DND-41 (cell line): ENCODE data around the gene PRKCB.

ENCODE experiments used
- ATAC-seq: fragments of 200-7000 bp; cut with Tn5 transposase; 3 replicates; pipeline ENCODE4 v1.9.1; 2021; ENCODE audit warnings: low read depth; ENCODE audit not compliant: insufficient read depth
- DNase-seq: peaks from one replicate; pipeline ENCODE4 v3.0.0-alpha.2; 2020
- H2AFZ ChIP-seq: 2 replicates; pipeline ENCODE4 v1.6.0; 2012; ENCODE audit warnings: low read depth, low read length
- H3K27ac ChIP-seq: 2 replicates; pipeline ENCODE4 v1.5.1; 2012; ENCODE audit warnings: low read length, inconsistent platforms
- H3K27me3 ChIP-seq: fragments of 200-600 bp; sonication (generic); 2 replicates; pipeline ENCODE4 v1.6.0; 2012; ENCODE audit warnings: low read length, mild to moderate bottlenecking, inconsistent platforms; ENCODE audit not compliant: insufficient read depth, poor library complexity
- H3K36me3 ChIP-seq: 2 replicates; pipeline ENCODE4 v1.5.1; 2012; ENCODE audit warnings: low read length, inconsistent platforms; ENCODE audit not compliant: insufficient read depth
- H3K4me1 ChIP-seq: 2 replicates; pipeline ENCODE4 v1.5.1; 2012; ENCODE audit warnings: mild to moderate bottlenecking, low read length; ENCODE audit not compliant: insufficient read depth
- H3K4me2 ChIP-seq: 2 replicates; pipeline ENCODE4 v1.6.0; 2012; ENCODE audit warnings: mild to moderate bottlenecking, moderate library complexity, low read length, inconsistent platforms; ENCODE audit not compliant: insufficient read depth
- H3K4me3 ChIP-seq, 2 experiments: fragments of 200-600 bp in 1 of 2; shearing (Covaris generic) in 1 of 2; 2 replicates each; pipeline ENCODE4 v1.5.1; 2012 to 2016; ENCODE audit warnings: inconsistent platforms in 2 of 2, low read length in 2 of 2, mild to moderate bottlenecking in 2 of 2, low read depth in 1 of 2, moderate library complexity in 1 of 2
- H3K79me2 ChIP-seq: 2 replicates; pipeline ENCODE4 v1.6.0; 2012; ENCODE audit warnings: low read length, inconsistent platforms; ENCODE audit not compliant: insufficient read depth
- H3K9ac ChIP-seq: 2 replicates; pipeline ENCODE4 v1.6.0; 2012; ENCODE audit warnings: low read depth, mild to moderate bottlenecking, inconsistent platforms, low read length, moderate library complexity
- H3K9me3 ChIP-seq: 2 replicates; pipeline ENCODE4 v1.5.1; 2012; ENCODE audit warnings: low read length, moderate library complexity, mild to moderate bottlenecking, inconsistent platforms; ENCODE audit not compliant: insufficient read depth, severe bottlenecking
- H4K20me1 ChIP-seq: 2 replicates; pipeline ENCODE4 v1.6.0; 2012; ENCODE audit warnings: low read length; ENCODE audit not compliant: insufficient read depth
- CTCF ChIP-seq: IDR thresholded peaks from 2 replicates; pipeline ENCODE4 v1.5.1; 2012; ENCODE audit warnings: borderline replicate concordance, low read length, moderate library complexity, mild to moderate bottlenecking; ENCODE audit not compliant: poor library complexity, severe bottlenecking; ENCODE audit errors: extremely low read depth
- EZH2 ChIP-seq: IDR thresholded peaks from 3 replicates; pipeline ENCODE4 v1.6.1; 2012; ENCODE audit warnings: borderline replicate concordance, low read depth, mild to moderate bottlenecking, moderate library complexity, low read length, inconsistent platforms; ENCODE audit not compliant: severe bottlenecking

PRKCB gene

DNA sequence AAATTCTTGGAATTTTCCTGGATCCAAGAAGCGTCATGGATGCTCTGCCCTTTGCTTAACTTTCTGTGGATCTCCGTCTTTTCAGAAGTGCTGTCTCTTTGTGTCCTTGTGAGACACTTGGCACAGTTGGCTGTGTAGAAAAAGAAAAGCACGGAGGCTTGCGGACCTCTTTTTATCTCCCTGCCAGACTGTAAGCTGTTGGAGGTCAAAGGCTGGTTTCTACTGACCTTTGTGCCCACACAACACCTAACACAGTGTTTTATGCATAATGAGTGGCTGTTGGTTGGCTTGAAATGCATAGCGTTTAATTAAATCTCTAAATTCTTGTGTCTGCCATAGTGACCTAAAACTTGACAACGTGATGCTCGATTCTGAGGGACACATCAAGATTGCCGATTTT is 344.7 kb downstream of the PRKCB start:
- no peak for ATAC-seq
- Histone ChIP-seq H3K27me3 (no peaks in the 10 kb centered on the region), H3K36me3 (peaks cover 43% of the 10 kb centered on the region), H4K20me1 (no peaks in the 10 kb centered on the region), H3K4me3 (no peak overlapping the region), H3K9ac (no peak overlapping the region), H3K27ac (no peak overlapping the region), H2AFZ (no peak overlapping the region), H3K79me2 (no peaks in the 10 kb centered on the region), H3K9me3 (no peaks in the 10 kb centered on the region), H3K4me1 (no peaks in the 10 kb centered on the region), H3K4me2 (no peak overlapping the region)
- TF ChIP-seq CTCF, result no peak
- TF ChIP-seq EZH2, result no peak
- DNase-seq, result no peak

DNA sequence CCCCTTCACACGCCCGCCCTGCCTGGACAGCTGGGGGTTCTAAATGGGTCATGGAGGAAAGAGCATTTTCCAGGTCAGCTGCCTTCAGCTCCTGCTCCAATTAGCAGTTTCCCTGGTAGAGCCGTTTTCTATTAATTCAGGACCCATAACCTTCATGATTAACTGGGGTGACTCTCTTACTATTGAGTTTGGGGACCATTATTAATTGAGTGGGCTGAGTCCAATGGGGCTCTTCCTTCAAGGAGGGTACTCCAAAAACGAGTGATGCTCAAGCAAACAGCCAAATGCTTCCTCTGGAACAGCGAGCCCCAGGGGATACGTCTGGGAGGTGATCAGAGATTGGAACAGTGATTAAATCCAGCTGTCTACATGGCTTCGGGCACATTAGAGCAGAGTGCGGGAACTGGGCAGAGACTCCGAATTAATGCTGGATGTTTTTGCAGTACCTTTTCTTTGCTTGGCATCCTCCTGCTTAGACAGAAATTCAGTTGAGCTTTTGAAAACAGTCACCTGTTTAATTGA is 352.3 kb downstream of the PRKCB start:
- H3K36me3 ChIP-seq, result peaks cover 42% of the 10 kb centered on the region
- DNase-seq (no peak), ATAC-seq (no peak)
- H3K27ac ChIP-seq, result no peak overlapping the region
- H3K9me3 ChIP-seq, result no peaks in the 10 kb centered on the region
- H2AFZ ChIP-seq, result no peak overlapping the region
- no peaks in the 10 kb centered on the region; the same call in 1 of the 2 replicates for H4K20me1 ChIP-seq
- no peak overlapping the region for H3K4me3 ChIP-seq
- TF ChIP-seq CTCF (no peak), EZH2 (no peak)
- no peak overlapping the region for H3K4me2 ChIP-seq
- no peaks in the 10 kb centered on the region for H3K79me2 ChIP-seq
- no peaks in the 10 kb centered on the region for H3K4me1 ChIP-seq
- H3K9ac ChIP-seq, result no peak overlapping the region
- H3K27me3 ChIP-seq, result no peaks in the 10 kb centered on the region

- Histone ChIP-seq H3K4me3 (no peak overlapping the region), H3K79me2 (no peaks in the 10 kb centered on the region), H2AFZ (no peak overlapping the region), H3K27ac (no peak overlapping the region), H3K27me3 (no peaks in the 10 kb centered on the region), H3K4me2 (no peak overlapping the region), H4K20me1 (no peaks in the 10 kb centered on the region; the same call in 1 of the 2 replicates), H3K36me3 (peaks cover 45% of the 10 kb centered on the region), H3K4me1 (no peaks in the 10 kb centered on the region), H3K9me3 (no peaks in the 10 kb centered on the region), H3K9ac (no peak overlapping the region)
- DNase-seq (no peak), ATAC-seq (no peak)
- TF ChIP-seq EZH2, result no peak
- TF ChIP-seq CTCF, result no peak
Measured at GRCh38 chr16:24188751-24189318, 353.1 kb downstream of the PRKCB start.
